K562 (cell line): ENCODE results near the gene UBAC2.

Experiments
- KLF16 ChIP-seq: IDR thresholded peaks from 2 replicates; pipeline ENCODE4 v1.6.1; 2016; ENCODE audit warnings: antibody characterized with exemption
- SREBF2 ChIP-seq: sonication (generic); formaldehyde crosslinking; IDR thresholded peaks from 2 replicates; pipeline ENCODE4 v1.4.0; 2020; ENCODE audit warnings: mild to moderate bottlenecking, missing genetic modification reagents

- no peak for TF ChIP-seq SREBF2 (CRISPR knock-in tag)
- no peak for TF ChIP-seq KLF16
Measured at GRCh38 chr13:99224021-99224420, 23.4 kb downstream of the UBAC2 start.
